ENCODE measurements around the gene PIGT.

DNA sequence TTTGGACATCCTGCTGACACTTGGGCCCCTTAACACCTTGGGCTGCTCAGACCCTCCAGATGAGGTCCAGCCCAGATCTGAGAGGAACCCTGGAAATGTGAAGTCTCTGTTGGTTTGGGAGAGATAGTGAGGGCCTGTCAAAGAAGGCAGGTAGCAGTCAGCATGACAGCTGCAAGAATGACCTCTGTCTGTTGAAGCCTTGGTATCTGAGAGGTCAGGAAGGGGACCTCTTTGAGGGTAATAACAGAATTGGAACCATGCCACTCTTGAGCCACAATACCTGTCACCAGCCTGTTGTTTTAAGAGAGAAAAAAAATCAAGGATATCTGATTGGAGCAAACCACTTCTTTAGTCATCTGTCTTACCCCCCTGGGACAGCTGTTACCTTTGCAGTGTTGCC, 48.8 kb upstream of the PIGT start:
- TF ChIP-seq, protein P1, sequence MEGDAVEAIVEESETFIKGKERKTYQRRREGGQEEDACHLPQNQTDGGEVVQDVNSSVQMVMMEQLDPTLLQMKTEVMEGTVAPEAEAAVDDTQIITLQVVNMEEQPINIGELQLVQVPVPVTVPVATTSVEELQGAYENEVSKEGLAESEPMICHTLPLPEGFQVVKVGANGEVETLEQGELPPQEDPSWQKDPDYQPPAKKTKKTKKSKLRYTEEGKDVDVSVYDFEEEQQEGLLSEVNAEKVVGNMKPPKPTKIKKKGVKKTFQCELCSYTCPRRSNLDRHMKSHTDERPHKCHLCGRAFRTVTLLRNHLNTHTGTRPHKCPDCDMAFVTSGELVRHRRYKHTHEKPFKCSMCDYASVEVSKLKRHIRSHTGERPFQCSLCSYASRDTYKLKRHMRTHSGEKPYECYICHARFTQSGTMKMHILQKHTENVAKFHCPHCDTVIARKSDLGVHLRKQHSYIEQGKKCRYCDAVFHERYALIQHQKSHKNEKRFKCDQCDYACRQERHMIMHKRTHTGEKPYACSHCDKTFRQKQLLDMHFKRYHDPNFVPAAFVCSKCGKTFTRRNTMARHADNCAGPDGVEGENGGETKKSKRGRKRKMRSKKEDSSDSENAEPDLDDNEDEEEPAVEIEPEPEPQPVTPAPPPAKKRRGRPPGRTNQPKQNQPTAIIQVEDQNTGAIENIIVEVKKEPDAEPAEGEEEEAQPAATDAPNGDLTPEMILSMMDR (IDR thresholded peaks at IDR 0.05) = no peak
- TF ChIP-seq POLR2AphosphoS5 (IDR thresholded peaks at IDR 0.05; ENCODE audit: low read depth, low read length) = no peak
- no peak for TF ChIP-seq RAD21 (IDR thresholded peaks at IDR 0.05; ENCODE audit: low read length)
- no peak for TF ChIP-seq JUND (IDR thresholded peaks at IDR 0.05)
- TF ChIP-seq, protein P2, sequence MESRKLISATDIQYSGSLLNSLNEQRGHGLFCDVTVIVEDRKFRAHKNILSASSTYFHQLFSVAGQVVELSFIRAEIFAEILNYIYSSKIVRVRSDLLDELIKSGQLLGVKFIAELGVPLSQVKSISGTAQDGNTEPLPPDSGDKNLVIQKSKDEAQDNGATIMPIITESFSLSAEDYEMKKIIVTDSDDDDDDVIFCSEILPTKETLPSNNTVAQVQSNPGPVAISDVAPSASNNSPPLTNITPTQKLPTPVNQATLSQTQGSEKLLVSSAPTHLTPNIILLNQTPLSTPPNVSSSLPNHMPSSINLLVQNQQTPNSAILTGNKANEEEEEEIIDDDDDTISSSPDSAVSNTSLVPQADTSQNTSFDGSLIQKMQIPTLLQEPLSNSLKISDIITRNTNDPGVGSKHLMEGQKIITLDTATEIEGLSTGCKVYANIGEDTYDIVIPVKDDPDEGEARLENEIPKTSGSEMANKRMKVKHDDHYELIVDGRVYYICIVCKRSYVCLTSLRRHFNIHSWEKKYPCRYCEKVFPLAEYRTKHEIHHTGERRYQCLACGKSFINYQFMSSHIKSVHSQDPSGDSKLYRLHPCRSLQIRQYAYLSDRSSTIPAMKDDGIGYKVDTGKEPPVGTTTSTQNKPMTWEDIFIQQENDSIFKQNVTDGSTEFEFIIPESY (IDR thresholded peaks at IDR 0.05; ENCODE audit: borderline replicate concordance, low read depth) = no peak
- TF ChIP-seq MXI1 (IDR thresholded peaks at IDR 0.05; ENCODE audit: low read depth, low read length) = no peak
- TF ChIP-seq, protein P3, sequence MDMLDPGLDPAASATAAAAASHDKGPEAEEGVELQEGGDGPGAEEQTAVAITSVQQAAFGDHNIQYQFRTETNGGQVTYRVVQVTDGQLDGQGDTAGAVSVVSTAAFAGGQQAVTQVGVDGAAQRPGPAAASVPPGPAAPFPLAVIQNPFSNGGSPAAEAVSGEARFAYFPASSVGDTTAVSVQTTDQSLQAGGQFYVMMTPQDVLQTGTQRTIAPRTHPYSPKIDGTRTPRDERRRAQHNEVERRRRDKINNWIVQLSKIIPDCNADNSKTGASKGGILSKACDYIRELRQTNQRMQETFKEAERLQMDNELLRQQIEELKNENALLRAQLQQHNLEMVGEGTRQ (IDR thresholded peaks at IDR 0.05; ENCODE audit: borderline replicate concordance, low read depth, low read length) = no peak
- TF ChIP-seq, protein P4, sequence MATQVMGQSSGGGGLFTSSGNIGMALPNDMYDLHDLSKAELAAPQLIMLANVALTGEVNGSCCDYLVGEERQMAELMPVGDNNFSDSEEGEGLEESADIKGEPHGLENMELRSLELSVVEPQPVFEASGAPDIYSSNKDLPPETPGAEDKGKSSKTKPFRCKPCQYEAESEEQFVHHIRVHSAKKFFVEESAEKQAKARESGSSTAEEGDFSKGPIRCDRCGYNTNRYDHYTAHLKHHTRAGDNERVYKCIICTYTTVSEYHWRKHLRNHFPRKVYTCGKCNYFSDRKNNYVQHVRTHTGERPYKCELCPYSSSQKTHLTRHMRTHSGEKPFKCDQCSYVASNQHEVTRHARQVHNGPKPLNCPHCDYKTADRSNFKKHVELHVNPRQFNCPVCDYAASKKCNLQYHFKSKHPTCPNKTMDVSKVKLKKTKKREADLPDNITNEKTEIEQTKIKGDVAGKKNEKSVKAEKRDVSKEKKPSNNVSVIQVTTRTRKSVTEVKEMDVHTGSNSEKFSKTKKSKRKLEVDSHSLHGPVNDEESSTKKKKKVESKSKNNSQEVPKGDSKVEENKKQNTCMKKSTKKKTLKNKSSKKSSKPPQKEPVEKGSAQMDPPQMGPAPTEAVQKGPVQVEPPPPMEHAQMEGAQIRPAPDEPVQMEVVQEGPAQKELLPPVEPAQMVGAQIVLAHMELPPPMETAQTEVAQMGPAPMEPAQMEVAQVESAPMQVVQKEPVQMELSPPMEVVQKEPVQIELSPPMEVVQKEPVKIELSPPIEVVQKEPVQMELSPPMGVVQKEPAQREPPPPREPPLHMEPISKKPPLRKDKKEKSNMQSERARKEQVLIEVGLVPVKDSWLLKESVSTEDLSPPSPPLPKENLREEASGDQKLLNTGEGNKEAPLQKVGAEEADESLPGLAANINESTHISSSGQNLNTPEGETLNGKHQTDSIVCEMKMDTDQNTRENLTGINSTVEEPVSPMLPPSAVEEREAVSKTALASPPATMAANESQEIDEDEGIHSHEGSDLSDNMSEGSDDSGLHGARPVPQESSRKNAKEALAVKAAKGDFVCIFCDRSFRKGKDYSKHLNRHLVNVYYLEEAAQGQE (IDR thresholded peaks at IDR 0.05; ENCODE audit: low read depth, low read length) = no peak
- TF ChIP-seq EP300 (IDR thresholded peaks at IDR 0.05; ENCODE audit: borderline replicate concordance in 1 of 2, low read depth in 1 of 2, low read length in 1 of 2) = no peak
- TF ChIP-seq YY1 (IDR thresholded peaks at IDR 0.05; ENCODE audit: low read depth) = no peak
- no peak for TF ChIP-seq GABPA (IDR thresholded peaks at IDR 0.05; ENCODE audit: low read depth)
- TF ChIP-seq FOXM1 (IDR thresholded peaks at IDR 0.05; ENCODE audit: low read depth) = no peak

All from SK-N-SH (cell line).